IMR-90 (cell line): ENCODE results near the gene MLANA. TPM values are rescaled to one million over a fixed set of nuclear protein-coding genes. Genes with fewer than 3 reads are reported as not detected.

ENCODE experiments used
- ATAC-seq: fragments of 200-7000 bp; cut with Tn5 transposase; 2 replicates; pipeline ENCODE4 v1.9.1; 2020; ENCODE audit warnings: low read depth, mild to moderate bottlenecking, moderate library complexity
- BruUV-seq: library from RNA; stranded (reverse); fragments of 400-500 nt; replicated peaks from 2 replicates; lab custom pipeline; 2021; lab: Mats Ljungman, UMichigan
- CTCF ChIA-PET: fragments of 300-600 bp; formaldehyde crosslinking; extraction: SDS; loops from one replicate; lab custom pipeline; 2021; ENCODE audit warnings: antibody characterized with exemption; lab: Yijun Ruan, JAX
- POLR2A ChIA-PET: fragments of 300-600 bp; sonication (Branson Sonifier 250); formaldehyde crosslinking; loops from one replicate; lab custom pipeline; 2022; ENCODE audit warnings: antibody characterized with exemption; ENCODE audit not compliant: unreplicated experiment; lab: Charles Lee
- DNase-seq: peaks from one replicate; pipeline ENCODE4 v3.0.0; 2013
- H2AFZ ChIP-seq: replicated peaks from 2 replicates; pipeline ENCODE3; 2013; ENCODE audit warnings: low read length, mild to moderate bottlenecking; ENCODE audit not compliant: poor library complexity
- H2AK5ac ChIP-seq: 2 replicates; pipeline ENCODE4 v1.6.1; 2013; ENCODE audit warnings: low read depth, low read length, inconsistent platforms
- H2AK9ac ChIP-seq: replicated peaks from 2 replicates; pipeline ENCODE3; 2013; ENCODE audit warnings: mild to moderate bottlenecking, low read depth, low read length, moderate library complexity; ENCODE audit not compliant: poor library complexity
- H2BK120ac ChIP-seq: 2 replicates; pipeline ENCODE4 v1.6.1; 2013; ENCODE audit warnings: low read depth, low read length, inconsistent platforms
- H2BK15ac ChIP-seq: 3 replicates; pipeline ENCODE4 v1.6.1; 2013; ENCODE audit warnings: low read depth, low read length, inconsistent platforms
- H2BK20ac ChIP-seq: 2 replicates; pipeline ENCODE4 v1.6.1; 2013; ENCODE audit warnings: low read depth, mild to moderate bottlenecking, inconsistent platforms, low read length, moderate library complexity
- H2BK5ac ChIP-seq: 2 replicates; pipeline ENCODE4 v1.6.1; 2013; ENCODE audit warnings: mild to moderate bottlenecking, low read depth, low read length, inconsistent platforms; ENCODE audit not compliant: poor library complexity, severe bottlenecking
- H3K14ac ChIP-seq: replicated peaks from 2 replicates; pipeline ENCODE4 v1.6.1; 2013; ENCODE audit warnings: low read depth, low read length, inconsistent platforms
- H3K18ac ChIP-seq: 2 replicates; pipeline ENCODE4 v1.6.1; 2013; ENCODE audit warnings: low read depth, low read length, control low read depth
- H3K23ac ChIP-seq: 2 replicates; pipeline ENCODE4 v1.6.1; 2013; ENCODE audit warnings: low read depth, low read length, inconsistent platforms
- H3K27ac ChIP-seq: 2 replicates; pipeline ENCODE4 v1.5.1; 2013; ENCODE audit warnings: mild to moderate bottlenecking, control low read depth, low read length; ENCODE audit not compliant: insufficient read depth
- H3K27me3 ChIP-seq: 2 replicates; pipeline ENCODE4 v1.6.1; 2013; ENCODE audit warnings: low read length; ENCODE audit not compliant: control insufficient read depth, insufficient read depth
- H3K36me3 ChIP-seq: 2 replicates; pipeline ENCODE4 v1.6.1; 2013; ENCODE audit warnings: low read length, mixed read lengths; ENCODE audit not compliant: control insufficient read depth, insufficient read depth
- H3K4ac ChIP-seq: 2 replicates; pipeline ENCODE4 v1.6.1; 2013; ENCODE audit warnings: low read depth, low read length, inconsistent platforms
- H3K4me1 ChIP-seq: 2 replicates; pipeline ENCODE4 v1.6.1; 2013; ENCODE audit warnings: low read length, mixed read lengths; ENCODE audit not compliant: control insufficient read depth, insufficient read depth
- H3K4me2 ChIP-seq: 2 replicates; pipeline ENCODE4 v1.6.1; 2013; ENCODE audit warnings: low read depth, mild to moderate bottlenecking, control low read depth, low read length, moderate library complexity
- H3K4me3 ChIP-seq: 2 replicates; pipeline ENCODE4 v1.5.1; 2013; ENCODE audit warnings: low read depth, mild to moderate bottlenecking, control low read depth, low read length, moderate library complexity; ENCODE audit not compliant: insufficient read depth
- H3K56ac ChIP-seq: 2 replicates; pipeline ENCODE4 v1.6.1; 2013; ENCODE audit warnings: low read length, inconsistent platforms; ENCODE audit not compliant: insufficient read depth; ENCODE audit errors: extremely low read depth
- H3K79me1 ChIP-seq, 2 experiments: 2 replicates each; pipeline ENCODE4 v1.6.1; 2013; ENCODE audit warnings: low read length in 2 of 2, inconsistent platforms in 1 of 2, low read depth in 1 of 2
- H3K9ac ChIP-seq: 2 replicates; pipeline ENCODE4 v1.6.1; 2013; ENCODE audit warnings: low read depth, low read length, control low read depth
- H3K9me1 ChIP-seq: 2 replicates; pipeline ENCODE4 v1.6.1; 2013; ENCODE audit warnings: low read length, inconsistent platforms; ENCODE audit not compliant: insufficient read depth
- H3K9me3 ChIP-seq: 2 replicates; pipeline ENCODE4 v1.6.1; 2013; ENCODE audit warnings: low read length; ENCODE audit not compliant: control insufficient read depth, insufficient read depth
- H4K20me1 ChIP-seq: 2 replicates; pipeline ENCODE4 v1.6.1; 2013; ENCODE audit warnings: low read length, inconsistent platforms; ENCODE audit not compliant: insufficient read depth
- H4K5ac ChIP-seq: 2 replicates; pipeline ENCODE4 v1.6.1; 2013; ENCODE audit warnings: mild to moderate bottlenecking, low read depth, low read length, control low read depth
- H4K8ac ChIP-seq, 2 experiments: 2 replicates each; pipeline ENCODE4 v1.6.1; 2013; ENCODE audit warnings: low read depth in 2 of 2, low read length in 2 of 2, control low read depth in 1 of 2, inconsistent platforms in 1 of 2
- H4K91ac ChIP-seq: 2 replicates; pipeline ENCODE4 v1.6.1; 2013; ENCODE audit warnings: low read depth, low read length, inconsistent platforms; ENCODE audit not compliant: insufficient read depth
- BHLHE40 ChIP-seq: fragments of 150-350 bp; IDR thresholded peaks from 2 replicates; pipeline ENCODE4 v1.6.1; 2016; ENCODE audit warnings: mild to moderate bottlenecking, low read depth, low read length
- CEBPB ChIP-seq: IDR thresholded peaks from 2 replicates; pipeline ENCODE4 v1.6.1; 2012; ENCODE audit warnings: low read depth, low read length, improper control_type of control experiment
- CHD1 ChIP-seq: IDR thresholded peaks from 2 replicates; pipeline ENCODE4 v1.6.1; 2012; ENCODE audit warnings: low read depth, low read length, improper control_type of control experiment
- FOS ChIP-seq: fragments of 150-350 bp; IDR thresholded peaks from 2 replicates; pipeline ENCODE4 v1.6.1; 2016; ENCODE audit warnings: low read depth, low read length
- MAFK ChIP-seq: IDR thresholded peaks from 2 replicates; pipeline ENCODE4 v1.6.1; 2012; ENCODE audit warnings: low read depth, low read length, improper control_type of control experiment
- MAZ ChIP-seq: IDR thresholded peaks from 2 replicates; pipeline ENCODE4 v1.6.1; 2012; ENCODE audit warnings: low read depth, mild to moderate bottlenecking, low read length, improper control_type of control experiment, moderate library complexity, borderline replicate concordance
- MXI1 ChIP-seq: IDR thresholded peaks from 2 replicates; pipeline ENCODE4 v1.6.1; 2012; ENCODE audit warnings: low read depth, mild to moderate bottlenecking, low read length, moderate library complexity, borderline replicate concordance
- NFE2L2 ChIP-seq: fragments of 150-350 bp; IDR thresholded peaks from 2 replicates; pipeline ENCODE4 v1.6.1; 2016; ENCODE audit warnings: low read depth, mild to moderate bottlenecking, low read length
- POLR2A ChIP-seq: IDR thresholded peaks from 2 replicates; pipeline ENCODE4 v1.6.1; 2012; ENCODE audit warnings: mild to moderate bottlenecking, low read depth, low read length
- RAD21 ChIP-seq: IDR thresholded peaks from 2 replicates; pipeline ENCODE4 v1.6.1; 2012; ENCODE audit warnings: low read length, improper control_type of control experiment
- RCOR1 ChIP-seq: IDR thresholded peaks from 2 replicates; pipeline ENCODE4 v1.6.1; 2012; ENCODE audit warnings: mild to moderate bottlenecking, low read length, improper control_type of control experiment; ENCODE audit not compliant: insufficient replicate concordance
- SMC3 ChIP-seq: fragments of 150-350 bp; IDR thresholded peaks from 2 replicates; pipeline ENCODE4 v1.6.1; 2016; ENCODE audit warnings: low read depth, mild to moderate bottlenecking, antibody characterized with exemption, low read length, moderate library complexity
- WGBS, 2 experiments: methylation state at CpG; one replicate each; pipeline versions ENCODE4 v1.1.5 to v1.1.7; 2013; ENCODE audit warnings: missing lambda C conversion rate in 2 of 2; ENCODE audit not compliant: insufficient read length in 1 of 2; ENCODE audit errors: extremely low coverage in 2 of 2; 5-methylcytosine and 5-hydroxymethylcytosine counted together
- dilution Hi-C: fragments of 300-500 bp; cut with HindIII; formaldehyde crosslinking; loops from one replicate; pipeline ENCODE4 v1.14.3; 2018; ENCODE audit warnings: low sequenced_read_pairs; ENCODE audit not compliant: unreplicated experiment
- in situ Hi-C: fragments of 300-500 bp; cut with MboI; formaldehyde crosslinking; loops from 3 replicates; pipeline ENCODE4 v1.14.3; 2019; ENCODE audit warnings: low sequenced_read_pairs, inconsistent platforms, mixed read lengths
- intact Hi-C: fragments of 100-400 bp; cut with micrococcal nuclease; formaldehyde crosslinking; loops from 2 replicates; pipeline ENCODE4 v1.10.0; 2022
- polyA plus RNA-seq, 3 experiments: library from polyadenylated mRNA; depleted of rRNA; stranded (reverse); fragments of >200 nt; gene quantifications; 2 replicates each; pipeline ENCODE4 v1.2.3, GENCODE V29; 2012; ENCODE audit warnings: low replicate concordance in 1 of 3
- total RNA-seq: library from RNA; depleted of rRNA; stranded (reverse); fragments of >200 nt; gene quantifications from 2 replicates; pipeline ENCODE4 v1.2.3, GENCODE V29; 2012
- TF ChIP-seq, protein P1 (sequence below): fragments of 150-350 bp; IDR thresholded peaks from 2 replicates; pipeline ENCODE4 v1.6.1; 2016; ENCODE audit warnings: low read depth, mild to moderate bottlenecking, low read length, moderate library complexity, borderline replicate concordance
- TF ChIP-seq, protein P2 (sequence below): conservative IDR thresholded peaks from 2 replicates; pipeline ENCODE4 v1.5.1; 2012; ENCODE audit warnings: mild to moderate bottlenecking, low read depth, low read length, improper control_type of control experiment
- TF ChIP-seq, protein P3 (sequence below): fragments of 150-350 bp; IDR thresholded peaks from 2 replicates; pipeline ENCODE4 v1.6.1; 2017; ENCODE audit warnings: mild to moderate bottlenecking, antibody characterized with exemption, low read length, low read depth

MLANA gene
- total and polyA plus RNA-seq, 2 of the 4 experiments (the other 2 are of a cell fraction) = not detected

DNA sequence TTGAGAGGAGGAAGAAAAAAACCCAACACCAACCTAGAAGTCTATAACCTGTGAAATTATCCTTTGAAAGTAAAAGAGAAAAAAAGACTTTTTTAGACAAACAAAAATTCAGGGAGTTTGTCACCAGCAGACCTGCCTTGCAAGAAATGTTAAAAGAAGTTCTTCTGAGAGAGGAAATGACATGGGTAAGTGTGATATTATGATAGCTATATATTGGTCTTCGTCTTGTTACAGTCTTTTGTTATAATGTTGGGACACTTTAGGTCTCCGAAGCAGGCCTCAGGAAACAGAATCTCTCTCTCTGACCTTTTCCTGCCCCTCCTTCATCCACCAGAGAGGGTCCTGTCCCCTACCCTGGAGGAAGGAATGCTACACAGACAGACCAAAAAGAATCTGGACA is 16.6 kb upstream of the MLANA start:
- no peak overlapping the region for H2AK9ac ChIP-seq
- H4K8ac ChIP-seq = no peak overlapping the region
- H3K36me3 ChIP-seq = no peaks in the 10 kb centered on the region
- H3K4me1 ChIP-seq = no peaks in the 10 kb centered on the region
- H2BK120ac ChIP-seq = no peak overlapping the region
- POLR2A ChIA-PET = no interaction called here
- no peaks in the 10 kb centered on the region for H3K79me1 ChIP-seq
- no peak overlapping the region for H4K91ac ChIP-seq
- H2BK5ac ChIP-seq = no peak overlapping the region
- H3K9me3 ChIP-seq = no peaks in the 10 kb centered on the region
- no CpG with 5 or more reads among the region's 2 CpGs for WGBS, 2 experiments
- no TSS peak for BruUV-seq
- H3K4ac ChIP-seq = no peak overlapping the region
- no peak for ATAC-seq
- H4K20me1 ChIP-seq = no peaks in the 10 kb centered on the region
- no peak overlapping the region for H2BK15ac ChIP-seq
- no peak overlapping the region for H3K14ac ChIP-seq
- H3K9ac ChIP-seq = no peak overlapping the region
- CTCF ChIA-PET = no interaction called here
- H3K23ac ChIP-seq = no peak overlapping the region
- no peaks in the 10 kb centered on the region for H3K9me1 ChIP-seq
- H2BK20ac ChIP-seq = no peak overlapping the region
- no peak overlapping the region for H2AFZ ChIP-seq
- intact Hi-C loops (no loop called here), in situ Hi-C loops (no loop called here), dilution Hi-C loops (no loop called here)
- no peak for TF ChIP-seq RAD21
- TF ChIP-seq, protein P1, sequence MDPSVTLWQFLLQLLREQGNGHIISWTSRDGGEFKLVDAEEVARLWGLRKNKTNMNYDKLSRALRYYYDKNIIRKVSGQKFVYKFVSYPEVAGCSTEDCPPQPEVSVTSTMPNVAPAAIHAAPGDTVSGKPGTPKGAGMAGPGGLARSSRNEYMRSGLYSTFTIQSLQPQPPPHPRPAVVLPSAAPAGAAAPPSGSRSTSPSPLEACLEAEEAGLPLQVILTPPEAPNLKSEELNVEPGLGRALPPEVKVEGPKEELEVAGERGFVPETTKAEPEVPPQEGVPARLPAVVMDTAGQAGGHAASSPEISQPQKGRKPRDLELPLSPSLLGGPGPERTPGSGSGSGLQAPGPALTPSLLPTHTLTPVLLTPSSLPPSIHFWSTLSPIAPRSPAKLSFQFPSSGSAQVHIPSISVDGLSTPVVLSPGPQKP = no peak
- no peak for TF ChIP-seq POLR2A
- TF ChIP-seq, protein P2, sequence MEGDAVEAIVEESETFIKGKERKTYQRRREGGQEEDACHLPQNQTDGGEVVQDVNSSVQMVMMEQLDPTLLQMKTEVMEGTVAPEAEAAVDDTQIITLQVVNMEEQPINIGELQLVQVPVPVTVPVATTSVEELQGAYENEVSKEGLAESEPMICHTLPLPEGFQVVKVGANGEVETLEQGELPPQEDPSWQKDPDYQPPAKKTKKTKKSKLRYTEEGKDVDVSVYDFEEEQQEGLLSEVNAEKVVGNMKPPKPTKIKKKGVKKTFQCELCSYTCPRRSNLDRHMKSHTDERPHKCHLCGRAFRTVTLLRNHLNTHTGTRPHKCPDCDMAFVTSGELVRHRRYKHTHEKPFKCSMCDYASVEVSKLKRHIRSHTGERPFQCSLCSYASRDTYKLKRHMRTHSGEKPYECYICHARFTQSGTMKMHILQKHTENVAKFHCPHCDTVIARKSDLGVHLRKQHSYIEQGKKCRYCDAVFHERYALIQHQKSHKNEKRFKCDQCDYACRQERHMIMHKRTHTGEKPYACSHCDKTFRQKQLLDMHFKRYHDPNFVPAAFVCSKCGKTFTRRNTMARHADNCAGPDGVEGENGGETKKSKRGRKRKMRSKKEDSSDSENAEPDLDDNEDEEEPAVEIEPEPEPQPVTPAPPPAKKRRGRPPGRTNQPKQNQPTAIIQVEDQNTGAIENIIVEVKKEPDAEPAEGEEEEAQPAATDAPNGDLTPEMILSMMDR = no peak
- no peak for TF ChIP-seq MAFK
- TF ChIP-seq, protein P3, sequence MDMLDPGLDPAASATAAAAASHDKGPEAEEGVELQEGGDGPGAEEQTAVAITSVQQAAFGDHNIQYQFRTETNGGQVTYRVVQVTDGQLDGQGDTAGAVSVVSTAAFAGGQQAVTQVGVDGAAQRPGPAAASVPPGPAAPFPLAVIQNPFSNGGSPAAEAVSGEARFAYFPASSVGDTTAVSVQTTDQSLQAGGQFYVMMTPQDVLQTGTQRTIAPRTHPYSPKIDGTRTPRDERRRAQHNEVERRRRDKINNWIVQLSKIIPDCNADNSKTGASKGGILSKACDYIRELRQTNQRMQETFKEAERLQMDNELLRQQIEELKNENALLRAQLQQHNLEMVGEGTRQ = no peak
- no peak for TF ChIP-seq RCOR1
- TF ChIP-seq MXI1 = no peak
- no peak for TF ChIP-seq NFE2L2
- no peak for TF ChIP-seq CEBPB
- TF ChIP-seq CHD1 = no peak
- no peak for TF ChIP-seq SMC3
- no peak for TF ChIP-seq FOS
- TF ChIP-seq MAZ = no peak
- no peak for TF ChIP-seq BHLHE40
- no peaks in the 10 kb centered on the region for H3K27me3 ChIP-seq
- no peak overlapping the region for H2AK5ac ChIP-seq
- H3K56ac ChIP-seq = no peak overlapping the region
- no peak overlapping the region for H3K18ac ChIP-seq
- no peak overlapping the region for H4K5ac ChIP-seq
- H3K27ac ChIP-seq = no peak overlapping the region
- no peak for DNase-seq
- H3K4me3 ChIP-seq = no peak overlapping the region
- H3K4me2 ChIP-seq = no peak overlapping the region
